H9 (cell line): ENCODE results near the gene ALX4. TPM values are rescaled to one million over a fixed set of nuclear protein-coding genes. Genes with fewer than 3 reads are reported as not detected.

Source experiments
- DNase-seq: peaks from one replicate; pipeline ENCODE4 v3.0.0-alpha.2; 2017
- H2AFZ ChIP-seq: one replicate; pipeline ENCODE4 v1.6.1; 2013; ENCODE audit warnings: mild to moderate bottlenecking, low read length, control low read depth, moderate library complexity
- H2AK5ac ChIP-seq: 2 replicates; pipeline ENCODE4 v1.6.1; 2013; ENCODE audit warnings: low read length, control low read depth, mixed read lengths; ENCODE audit not compliant: insufficient read length
- H2BK120ac ChIP-seq: one replicate; pipeline ENCODE4 v1.6.1; 2013; ENCODE audit warnings: low read depth, mild to moderate bottlenecking, low read length, control low read depth, inconsistent platforms; ENCODE audit not compliant: poor library complexity, severe bottlenecking
- H2BK12ac ChIP-seq: 2 replicates; pipeline ENCODE4 v1.6.1; 2013; ENCODE audit warnings: low read length, control low read depth, mixed read lengths, low read depth; ENCODE audit not compliant: insufficient read length
- H2BK15ac ChIP-seq: 2 replicates; pipeline ENCODE4 v1.6.1; 2013; ENCODE audit warnings: low read depth, low read length, control low read depth
- H2BK20ac ChIP-seq: one replicate; pipeline ENCODE4 v1.6.1; 2013; ENCODE audit warnings: low read depth, mild to moderate bottlenecking, low read length, control low read depth, inconsistent platforms; ENCODE audit not compliant: poor library complexity, severe bottlenecking
- H2BK5ac ChIP-seq: 2 replicates; pipeline ENCODE4 v1.6.1; 2013; ENCODE audit warnings: low read length, control low read depth, mixed read lengths; ENCODE audit not compliant: insufficient read length
- H3K14ac ChIP-seq: 2 replicates; pipeline ENCODE4 v1.6.1; 2013; ENCODE audit warnings: low read length, control low read depth; ENCODE audit not compliant: insufficient read depth
- H3K18ac ChIP-seq: 2 replicates; pipeline ENCODE4 v1.6.1; 2013; ENCODE audit warnings: low read depth, mild to moderate bottlenecking, mixed read lengths, low read length, control low read depth; ENCODE audit not compliant: insufficient read length
- H3K23ac ChIP-seq: 2 replicates; pipeline ENCODE4 v1.6.1; 2013; ENCODE audit warnings: low read length, control low read depth, mixed read lengths, low read depth; ENCODE audit not compliant: insufficient read length
- H3K23me2 ChIP-seq: 2 replicates; pipeline ENCODE4 v1.6.1; 2013; ENCODE audit warnings: low read depth, mild to moderate bottlenecking, mixed read lengths, low read length, control low read depth; ENCODE audit not compliant: insufficient read length, poor library complexity, severe bottlenecking
- H3K27ac ChIP-seq: 2 replicates; pipeline ENCODE4 v1.5.1; 2013; ENCODE audit warnings: low read length, control low read depth, mixed read lengths, low read depth; ENCODE audit not compliant: insufficient read length
- H3K27me3 ChIP-seq: 2 replicates; pipeline ENCODE4 v1.6.1; 2013; ENCODE audit warnings: low read length, control low read depth, inconsistent platforms; ENCODE audit not compliant: insufficient read depth
- H3K4ac ChIP-seq: 2 replicates; pipeline ENCODE4 v1.6.1; 2013; ENCODE audit warnings: low read depth, mild to moderate bottlenecking, control low read depth, inconsistent platforms, low read length, moderate library complexity
- H3K4me1 ChIP-seq: 2 replicates; pipeline ENCODE4 v1.6.1; 2013; ENCODE audit warnings: low read length, control low read depth, inconsistent platforms; ENCODE audit not compliant: insufficient read depth
- H3K4me2 ChIP-seq: 2 replicates; pipeline ENCODE4 v1.6.1; 2013; ENCODE audit warnings: low read length, control low read depth, mixed read lengths; ENCODE audit not compliant: insufficient read length, insufficient read depth
- H3K56ac ChIP-seq: 2 replicates; pipeline ENCODE4 v1.6.1; 2013; ENCODE audit warnings: low read depth, mild to moderate bottlenecking, mixed read lengths, low read length, control low read depth; ENCODE audit not compliant: insufficient read length
- H3K79me1 ChIP-seq: 2 replicates; pipeline ENCODE4 v1.6.1; 2013; ENCODE audit warnings: low read depth, mild to moderate bottlenecking, moderate library complexity, low read length, control low read depth, inconsistent platforms; ENCODE audit not compliant: insufficient read depth, poor library complexity, severe bottlenecking
- H3K79me2 ChIP-seq: 2 replicates; pipeline ENCODE4 v1.6.1; 2013; ENCODE audit warnings: low read length, control low read depth, inconsistent platforms; ENCODE audit not compliant: insufficient read depth
- H3K9ac ChIP-seq: 2 replicates; pipeline ENCODE4 v1.6.1; 2013; ENCODE audit warnings: low read length, control low read depth, mixed read lengths; ENCODE audit not compliant: insufficient read length; ENCODE audit errors: extremely low read depth
- H3K9me3 ChIP-seq: one replicate; pipeline ENCODE4 v1.6.1; 2013; ENCODE audit warnings: low read depth, low read length, inconsistent platforms; ENCODE audit not compliant: control insufficient read depth
- H3T11ph ChIP-seq: one replicate; pipeline ENCODE4 v1.6.1; 2013; ENCODE audit warnings: mild to moderate bottlenecking, low read length, control low read depth, inconsistent platforms
- H4K20me1 ChIP-seq: one replicate; pipeline ENCODE4 v1.6.1; 2013; ENCODE audit not compliant: control insufficient read depth, insufficient read length, insufficient read depth
- H4K5ac ChIP-seq: 2 replicates; pipeline ENCODE4 v1.6.1; 2013; ENCODE audit warnings: low read depth, mild to moderate bottlenecking, mixed read lengths, low read length, control low read depth; ENCODE audit not compliant: insufficient read length
- H4K8ac ChIP-seq: replicated peaks from 2 replicates; pipeline ENCODE4 v1.6.1; 2013; ENCODE audit warnings: low read length, control low read depth, mixed read lengths, low read depth; ENCODE audit not compliant: insufficient read length
- H4K91ac ChIP-seq: 2 replicates; pipeline ENCODE4 v1.6.1; 2013; ENCODE audit warnings: low read depth, mild to moderate bottlenecking, moderate library complexity, mixed read lengths, low read length, control low read depth; ENCODE audit not compliant: insufficient read length
- H3K27ac Mint-ChIP-seq, 3 experiments: 2 replicates in 2 of 3; 3 replicates in 1 of 3; pipeline ENCODE4 v1.8.0; 2020 to 2021; ENCODE audit warnings: mixed read lengths in 3 of 3, mild to moderate bottlenecking in 1 of 3, moderate library complexity in 1 of 3
- H3K27me3 Mint-ChIP-seq: 2 replicates; pipeline ENCODE4 v1.8.0; 2021; ENCODE audit warnings: low read depth, mild to moderate bottlenecking, moderate library complexity, mixed read lengths
- H3K36me3 Mint-ChIP-seq, 3 experiments: 2 replicates in 2 of 3; 3 replicates in 1 of 3; pipeline ENCODE4 v1.8.0; 2020 to 2021; ENCODE audit warnings: low read depth in 3 of 3, mixed read lengths in 3 of 3; ENCODE audit not compliant: insufficient read depth in 1 of 3
- H3K4me1 Mint-ChIP-seq, 2 experiments: 2 replicates each; pipeline ENCODE4 v1.8.0; 2020; ENCODE audit warnings: mixed read lengths in 2 of 2
- H3K4me3 Mint-ChIP-seq, 2 experiments: 2 replicates in 1 of 2; 3 replicates in 1 of 2; pipeline ENCODE4 v1.8.0; 2020 to 2021; ENCODE audit warnings: mild to moderate bottlenecking in 2 of 2, mixed read lengths in 2 of 2, moderate library complexity in 1 of 2
- H3K9me3 Mint-ChIP-seq, 2 experiments: 2 replicates in 1 of 2; 3 replicates in 1 of 2; pipeline ENCODE4 v1.8.0; 2020; ENCODE audit warnings: mild to moderate bottlenecking in 2 of 2, mixed read lengths in 2 of 2, moderate library complexity in 1 of 2
- WGBS: extraction: QIAGEN DNeasy Blood & Tissue Kit; methylation state at CpG from one replicate; pipeline ENCODE4 v1.1.7; 2013; ENCODE audit warnings: missing lambda C conversion rate, low lambda C conversion rate, mixed read lengths; ENCODE audit not compliant: insufficient read length; ENCODE audit errors: extremely low coverage; 5-methylcytosine and 5-hydroxymethylcytosine counted together
- total RNA-seq: library from RNA; stranded (reverse); gene quantifications from 2 replicates; pipeline ENCODE4 v1.2.1, GENCODE V29; 2021
- TF ChIP-seq, protein P1 (sequence below): fragments of 200-600 bp; sonication (generic); conservative IDR thresholded peaks from 3 replicates; pipeline ENCODE4 v1.8.0; 2021; ENCODE audit warnings: antibody characterized with exemption, mild to moderate bottlenecking

The ALX4 gene
- total RNA-seq, 1 experiment from 2014 or later, result not detected

DNA sequence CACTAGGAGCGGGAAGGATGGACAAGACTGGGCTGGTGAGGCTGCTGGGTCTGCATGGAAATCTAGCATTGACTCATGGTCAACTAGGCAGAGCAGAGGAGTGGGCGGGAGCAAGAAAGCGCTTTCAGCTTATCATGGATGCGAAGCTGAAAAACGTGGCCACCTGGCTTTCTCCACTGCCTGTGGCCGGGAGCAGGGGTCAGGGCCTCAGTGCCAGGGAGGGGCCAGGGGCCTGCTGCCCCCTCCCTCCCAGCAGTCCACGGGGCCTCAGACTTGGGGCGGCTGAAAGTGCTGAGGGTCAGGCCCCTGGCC lies 45.5 kb downstream of the ALX4 start:
- H2BK12ac ChIP-seq, result no peak overlapping the region
- no peak overlapping the region for H3K27ac Mint-ChIP-seq
- H3K9ac ChIP-seq, result no peak overlapping the region
- H3T11ph ChIP-seq, result no peak overlapping the region
- H4K8ac ChIP-seq, result no peak overlapping the region
- no peaks in the 10 kb centered on the region for H3K79me2 ChIP-seq
- H3K56ac ChIP-seq, result no peak overlapping the region
- H2AFZ ChIP-seq, result no peak overlapping the region
- no peak overlapping the region for H3K4ac ChIP-seq
- no peak overlapping the region for H2BK5ac ChIP-seq
- no peaks in the 10 kb centered on the region for H3K79me1 ChIP-seq
- no peak overlapping the region for H3K27ac ChIP-seq
- no peak overlapping the region for H3K18ac ChIP-seq
- no peaks in the 10 kb centered on the region for H3K4me1 ChIP-seq
- H2AK5ac ChIP-seq, result no peak overlapping the region
- no CpG with 5 or more reads among the region's 8 CpGs for WGBS
- no peaks in the 10 kb centered on the region for H3K23me2 ChIP-seq
- H3K9me3 Mint-ChIP-seq, result no peaks in the 10 kb centered on the region
- H3K14ac ChIP-seq, result no peak overlapping the region
- H4K91ac ChIP-seq, result no peak overlapping the region
- no peak overlapping the region for H2BK15ac ChIP-seq
- H4K5ac ChIP-seq, result no peak overlapping the region
- no peak overlapping the region for H3K4me3 Mint-ChIP-seq
- H3K36me3 Mint-ChIP-seq, result no peaks in the 10 kb centered on the region
- no peaks in the 10 kb centered on the region for H4K20me1 ChIP-seq
- H3K4me1 Mint-ChIP-seq, result peaks cover 3 to 11% of the 10 kb centered on the region in 2 experiments; a peak in 3 of 4 replicates
- no peak for DNase-seq
- H2BK120ac ChIP-seq, result no peak overlapping the region
- TF ChIP-seq, protein P1, sequence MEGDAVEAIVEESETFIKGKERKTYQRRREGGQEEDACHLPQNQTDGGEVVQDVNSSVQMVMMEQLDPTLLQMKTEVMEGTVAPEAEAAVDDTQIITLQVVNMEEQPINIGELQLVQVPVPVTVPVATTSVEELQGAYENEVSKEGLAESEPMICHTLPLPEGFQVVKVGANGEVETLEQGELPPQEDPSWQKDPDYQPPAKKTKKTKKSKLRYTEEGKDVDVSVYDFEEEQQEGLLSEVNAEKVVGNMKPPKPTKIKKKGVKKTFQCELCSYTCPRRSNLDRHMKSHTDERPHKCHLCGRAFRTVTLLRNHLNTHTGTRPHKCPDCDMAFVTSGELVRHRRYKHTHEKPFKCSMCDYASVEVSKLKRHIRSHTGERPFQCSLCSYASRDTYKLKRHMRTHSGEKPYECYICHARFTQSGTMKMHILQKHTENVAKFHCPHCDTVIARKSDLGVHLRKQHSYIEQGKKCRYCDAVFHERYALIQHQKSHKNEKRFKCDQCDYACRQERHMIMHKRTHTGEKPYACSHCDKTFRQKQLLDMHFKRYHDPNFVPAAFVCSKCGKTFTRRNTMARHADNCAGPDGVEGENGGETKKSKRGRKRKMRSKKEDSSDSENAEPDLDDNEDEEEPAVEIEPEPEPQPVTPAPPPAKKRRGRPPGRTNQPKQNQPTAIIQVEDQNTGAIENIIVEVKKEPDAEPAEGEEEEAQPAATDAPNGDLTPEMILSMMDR, result no peak
- H3K9me3 ChIP-seq, result no peaks in the 10 kb centered on the region
- H3K23ac ChIP-seq, result no peak overlapping the region
- no peaks in the 10 kb centered on the region for H3K27me3 ChIP-seq
- H3K27me3 Mint-ChIP-seq, result peaks cover 7% of the 10 kb centered on the region
- H3K4me2 ChIP-seq, result no peak overlapping the region
- H2BK20ac ChIP-seq, result no peak overlapping the region
